ENCODE data around the gene PITHD1. TPM values are rescaled to one million over a fixed set of nuclear protein-coding genes. Genes with fewer than 3 reads are reported as not detected.
"Not testable (repeated sequence)": the region's sequence is repeated elsewhere in the genome, so short reads cannot be mapped to it uniquely, and the experiment has no call there.

The PITHD1 gene
- total and polyA plus RNA-seq, 9 donors, result 39.9 to 55.0 (median 43.0) TPM

DNA sequence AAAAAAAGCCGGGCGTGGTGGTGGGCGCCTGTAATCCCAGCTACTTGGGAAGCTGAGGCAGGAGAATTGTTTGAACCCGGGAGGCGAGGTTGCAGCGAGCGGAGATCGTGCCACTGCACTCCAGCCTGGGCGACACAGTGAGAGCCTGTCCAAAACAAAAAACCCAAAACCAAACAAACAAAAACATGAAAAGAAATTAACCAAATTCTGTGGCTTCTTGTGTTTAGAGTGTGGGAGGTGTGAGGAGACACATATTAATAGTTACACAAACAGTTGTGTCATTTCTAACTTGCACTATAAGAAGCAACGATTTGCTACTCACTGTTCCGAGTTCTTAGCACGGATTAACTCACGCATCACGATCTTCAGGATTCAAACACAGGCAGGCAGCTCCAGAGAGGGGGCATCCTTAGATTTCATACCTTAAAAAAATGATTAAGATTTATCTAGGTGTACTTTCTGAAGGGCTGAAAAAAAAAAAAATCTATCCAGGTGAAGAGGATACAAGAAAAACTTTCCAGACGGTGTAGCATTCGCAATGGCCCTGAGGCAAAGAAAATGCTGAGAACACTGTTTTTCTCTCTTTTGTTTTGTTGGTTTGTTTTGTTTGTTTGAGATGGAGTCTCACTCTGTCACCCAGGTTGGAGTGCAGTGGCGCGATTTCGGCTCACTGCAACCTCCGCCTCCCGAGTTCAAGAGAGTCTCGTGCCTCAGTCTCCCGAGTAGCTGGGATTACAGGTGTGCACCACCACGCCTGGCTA is 47.7 kb downstream of the PITHD1 start:
- no peaks in the 10 kb centered on the region for H3K9me3 ChIP-seq
- H3K36me3 ChIP-seq, result no peaks in the 10 kb centered on the region
- intact Hi-C loops (cut with DNase I), result no loop called here
- peak overlapping the region in 1 of 2 donors; percentile 75 for H3K27ac ChIP-seq
- no peak for TF ChIP-seq POLR2A (IDR thresholded peaks at IDR 0.05)
- no peak for TF ChIP-seq EP300 (IDR thresholded peaks at IDR 0.05)
- TF ChIP-seq CTCF (IDR thresholded peaks at IDR 0.05), result no peak
- peaks cover 3% of the 10 kb centered on the region for H3K4me1 ChIP-seq (ENCODE audit: insufficient read depth)
- peak overlapping the region; percentile 74 for H3K4me3 ChIP-seq
- H3K27me3 ChIP-seq, result no peaks in the 10 kb centered on the region
- DNase-seq, result no peak
- 51 to 66% (median 59%) methylated on average over 24 of the region's 24 CpGs for WGBS, 3 donors

GRCh38 chr1:23826590-23826989 is 48.4 kb downstream of the PITHD1 start:
- H3K4me1 ChIP-seq (ENCODE audit: insufficient read depth); H3K27ac ChIP-seq; DNase-seq; intact Hi-C loops (cut with DNase I); H3K27me3 ChIP-seq; H3K9me3 ChIP-seq; H3K4me3 ChIP-seq; H3K36me3 ChIP-seq: not testable (repeated sequence)
- 95% methylated on average over 13 of the region's 13 CpGs for WGBS, 3 donors

DNA sequence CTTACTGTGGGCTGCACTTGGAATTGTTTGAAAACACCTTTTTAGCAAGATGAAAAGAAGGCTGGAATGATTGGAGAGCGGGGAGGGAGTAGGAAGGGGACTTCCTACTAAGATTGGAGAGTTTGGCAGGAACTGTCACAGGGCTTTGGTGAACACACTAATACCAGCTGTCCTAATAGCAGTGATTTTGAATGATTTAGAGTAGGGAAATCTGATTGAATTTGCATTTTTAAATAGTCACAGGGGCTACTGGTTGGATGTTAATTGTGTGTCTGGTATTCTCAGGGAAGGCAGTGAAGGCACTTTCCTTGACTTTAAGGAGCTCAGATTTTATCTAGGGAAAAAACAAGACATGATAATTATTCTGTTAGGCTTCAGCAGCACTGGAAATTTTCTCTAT is 49.5 kb downstream of the PITHD1 start:
- TF ChIP-seq POLR2A (IDR thresholded peaks at IDR 0.05) (no peak), EP300 (IDR thresholded peaks at IDR 0.05) (no peak), CTCF (IDR thresholded peaks at IDR 0.05) (no peak)
- no peak for DNase-seq
- Histone ChIP-seq H3K36me3 (no peaks in the 10 kb centered on the region), H3K27me3 (no peaks in the 10 kb centered on the region), H3K4me1 (ENCODE audit: insufficient read depth) (peaks cover 3% of the 10 kb centered on the region), H3K27ac (no peak overlapping the region), H3K4me3 (no peak overlapping the region), H3K9me3 (no peaks in the 10 kb centered on the region)
- WGBS, 3 donors, result 80 to 86% (median 81%) methylated on average over 1 of the region's 1 CpG
- intact Hi-C loops (cut with DNase I), result no loop called here

- H3K27me3 ChIP-seq; H3K27ac ChIP-seq; H3K4me3 ChIP-seq; H3K9me3 ChIP-seq; H3K36me3 ChIP-seq; DNase-seq; intact Hi-C loops (cut with DNase I); H3K4me1 ChIP-seq (ENCODE audit: insufficient read depth): not testable (repeated sequence)
- 78 to 81% (median 79%) methylated on average over 6 of the region's 6 CpGs for WGBS, 3 donors
Observed at GRCh38 chr1:23834156-23834555, 55.9 kb downstream of the PITHD1 start.

GRCh38 chr1:23836037-23836436 is 57.8 kb downstream of the PITHD1 start:
- H3K4me3 ChIP-seq, result no peak overlapping the region
- H3K9me3 ChIP-seq, result no peaks in the 10 kb centered on the region
- no peak for TF ChIP-seq POLR2A (IDR thresholded peaks at IDR 0.05)
- no peak for TF ChIP-seq EP300 (IDR thresholded peaks at IDR 0.05)
- TF ChIP-seq CTCF (IDR thresholded peaks at IDR 0.05), result no peak
- H3K4me1 ChIP-seq (ENCODE audit: insufficient read depth), result peaks cover 2% of the 10 kb centered on the region
- no peak overlapping the region for H3K27ac ChIP-seq
- H3K36me3 ChIP-seq, result no peaks in the 10 kb centered on the region
- DNase-seq, result no peak
- intact Hi-C loops (cut with DNase I), result no loop called here
- no peaks in the 10 kb centered on the region for H3K27me3 ChIP-seq
- 77 to 86% (median 79%) methylated on average over 3 of the region's 3 CpGs for WGBS, 3 donors

Other genes with a start within 250 kb of the PITHD1 start
- gene E2F2, start 247.2 kb upstream of the PITHD1 start, total RNA-seq, result 1 to 10 TPM in 1 of 7 donors, under 1 TPM in 4, not detected in 2; under 0.01 to 1.1 (median 0.23) TPM
- under 1 TPM; 0.08 to 0.13 TPM for gene E2F2, start 247.2 kb upstream of the PITHD1 start, polyA plus RNA-seq
- 100 to 1,000 TPM in 4 of 7 donors, 10 to 100 TPM in 3; 44.1 to 274 (median 143) TPM for gene ID3, start 218.9 kb upstream of the PITHD1 start, total RNA-seq
- gene ID3, start 218.9 kb upstream of the PITHD1 start, polyA plus RNA-seq, result 100 to 1,000 TPM in 1 of 2 donors, 10 to 100 TPM in 1; 37.9 to 257 TPM
- gene RPL11, start 86.6 kb upstream of the PITHD1 start, total RNA-seq, result 1,000 to 10,000 TPM; 1,656 to 2,751 (median 1,969) TPM
- gene RPL11, start 86.6 kb upstream of the PITHD1 start, polyA plus RNA-seq, result 1,000 to 10,000 TPM; 4,158 to 5,066 TPM
- gene ELOA, start 34.9 kb upstream of the PITHD1 start, total RNA-seq, result 10 to 100 TPM; 17.8 to 38.0 (median 27.3) TPM
- 10 to 100 TPM; 13.0 to 29.8 TPM for gene ELOA, start 34.9 kb upstream of the PITHD1 start, polyA plus RNA-seq
- gene LYPLA2, start 12.7 kb downstream of the PITHD1 start, total RNA-seq, result 10 to 100 TPM; 16.5 to 33.2 (median 27.3) TPM
- gene LYPLA2, start 12.7 kb downstream of the PITHD1 start, polyA plus RNA-seq, result 10 to 100 TPM in 1 of 2 donors, 1 to 10 TPM in 1; 8.5 to 23.4 TPM
- 10 to 100 TPM; 10.1 to 17.7 (median 13.4) TPM for gene GALE, start 22.3 kb downstream of the PITHD1 start, total RNA-seq
- 10 to 100 TPM in 1 of 2 donors, 1 to 10 TPM in 1; 3.2 to 11.5 TPM for gene GALE, start 22.3 kb downstream of the PITHD1 start, polyA plus RNA-seq
- 10 to 100 TPM; 14.3 to 31.7 (median 25.2) TPM for gene HMGCL, start 47.0 kb downstream of the PITHD1 start, total RNA-seq
- 10 to 100 TPM; 28.7 to 41.4 TPM for gene HMGCL, start 47.0 kb downstream of the PITHD1 start, polyA plus RNA-seq
- 10 to 100 TPM; 21.7 to 66.1 (median 25.6) TPM for gene FUCA1, start 89.9 kb downstream of the PITHD1 start, total RNA-seq
- gene FUCA1, start 89.9 kb downstream of the PITHD1 start, polyA plus RNA-seq, result 100 to 1,000 TPM in 1 of 2 donors, 10 to 100 TPM in 1; 25.0 to 112 TPM
- gene CNR2, start 134.9 kb downstream of the PITHD1 start, total RNA-seq, result under 1 TPM in 2 of 7 donors, not detected in 5; 0.03 to 0.11 TPM
- under 1 TPM in 1 of 2 donors, not detected in 1; 0.10 TPM for gene CNR2, start 134.9 kb downstream of the PITHD1 start, polyA plus RNA-seq
- gene PNRC2, start 181.4 kb downstream of the PITHD1 start, total RNA-seq, result 100 to 1,000 TPM in 3 of 7 donors, 10 to 100 TPM in 4; 72.5 to 121 (median 99.0) TPM
- gene PNRC2, start 181.4 kb downstream of the PITHD1 start, polyA plus RNA-seq, result 100 to 1,000 TPM in 1 of 2 donors, 10 to 100 TPM in 1; 92.4 to 119 TPM
- 100 to 1,000 TPM in 3 of 7 donors, 10 to 100 TPM in 4; 86.4 to 130 (median 99.1) TPM for gene SRSF10, start 201.9 kb downstream of the PITHD1 start, total RNA-seq
- 10 to 100 TPM; 57.1 to 99.8 TPM for gene SRSF10, start 201.9 kb downstream of the PITHD1 start, polyA plus RNA-seq